Karpas-422 (cell line): Measurements from ENCODE around the gene FMN1. TPM values are rescaled to one million over a fixed set of nuclear protein-coding genes. Genes with fewer than 3 reads are reported as not detected.

ENCODE experiments used
- DNase-seq: peaks from one replicate; pipeline ENCODE4 v3.0.0-alpha.2; 2015
- H2AFZ ChIP-seq: fragments of 200-600 bp; sonication (generic); 2 replicates; pipeline ENCODE4 v1.6.1; 2014; ENCODE audit warnings: antibody characterized with exemption, low read length, mixed read lengths
- H3K27ac ChIP-seq: fragments of 200-600 bp; sonication (generic); 2 replicates; pipeline ENCODE4 v1.5.1; 2014; ENCODE audit warnings: mild to moderate bottlenecking, low read length, moderate library complexity
- H3K27me3 ChIP-seq: fragments of 200-600 bp; sonication (generic); 2 replicates; pipeline ENCODE4 v1.6.1; 2014; ENCODE audit warnings: low read length, mixed read lengths
- H3K36me3 ChIP-seq: fragments of 200-600 bp; sonication (generic); 2 replicates; pipeline ENCODE4 v1.6.1; 2014; ENCODE audit warnings: low read length, mixed read lengths; ENCODE audit not compliant: insufficient read depth
- H3K4me1 ChIP-seq: fragments of 200-600 bp; sonication (generic); 2 replicates; pipeline ENCODE4 v1.6.1; 2014; ENCODE audit warnings: mild to moderate bottlenecking, low read length, mixed read lengths
- H3K4me2 ChIP-seq: fragments of 200-600 bp; sonication (generic); 2 replicates; pipeline ENCODE4 v1.6.1; 2014; ENCODE audit warnings: low read length, low read depth, mild to moderate bottlenecking; ENCODE audit not compliant: poor library complexity, severe bottlenecking
- H3K4me3 ChIP-seq: fragments of 200-600 bp; sonication (generic); 2 replicates; pipeline ENCODE4 v1.5.1; 2014; ENCODE audit warnings: mild to moderate bottlenecking, antibody characterized with exemption, low read length, mixed read lengths
- H3K79me2 ChIP-seq: fragments of 200-600 bp; sonication (generic); 2 replicates; pipeline ENCODE4 v1.6.1; 2014; ENCODE audit warnings: mild to moderate bottlenecking, low read length, mixed read lengths
- H3K9ac ChIP-seq: fragments of 200-600 bp; sonication (generic); 2 replicates; pipeline ENCODE4 v1.6.0; 2014; ENCODE audit warnings: low read length
- H3K9me2 ChIP-seq: fragments of 200-600 bp; sonication (generic), shearing (Covaris generic); replicated peaks from 2 replicates; pipeline ENCODE4 v1.6.0; 2014; ENCODE audit warnings: mild to moderate bottlenecking, low read length, moderate library complexity; ENCODE audit not compliant: insufficient read depth
- H3K9me3 ChIP-seq: fragments of 300-700, 200-600 bp; sonication (generic); 2 replicates; pipeline ENCODE4 v1.6.1; 2014; ENCODE audit warnings: low read length, mixed read lengths
- H4K20me1 ChIP-seq: fragments of 200-600 bp; sonication (generic); 2 replicates; pipeline ENCODE4 v1.6.1; 2014; ENCODE audit warnings: mild to moderate bottlenecking, antibody characterized with exemption, low read length, low read depth; ENCODE audit not compliant: insufficient read depth
- total RNA-seq: library from RNA; depleted of rRNA; stranded (reverse); fragments of >200 nt; shearing (Covaris generic); gene quantifications from 2 replicates; pipeline ENCODE4 v1.2.3, GENCODE V29; 2014; ENCODE audit warnings: low replicate concordance

The FMN1 gene
- total RNA-seq, 1 experiment from 2014 or later = 1.1 TPM

DNA sequence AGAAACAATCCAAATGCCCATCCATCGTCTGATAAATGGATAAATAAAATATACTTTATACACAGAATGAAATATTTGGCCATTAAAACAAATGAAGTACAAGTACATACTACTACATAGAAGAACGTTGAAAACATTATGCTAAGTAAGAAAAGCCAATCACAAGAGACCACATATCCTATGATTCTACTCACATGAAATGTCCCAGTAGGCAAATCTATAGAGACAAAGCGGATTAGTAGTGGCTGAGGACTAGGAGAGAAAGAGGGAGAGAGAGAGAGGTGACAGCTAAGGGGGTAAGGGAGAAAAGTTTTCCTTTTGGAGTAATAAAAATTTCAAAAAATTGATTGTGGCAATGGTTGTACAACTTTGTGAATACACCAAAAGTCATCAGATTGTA, 329.7 kb downstream of the FMN1 start:
- Histone ChIP-seq H3K9me2 (no peaks in the 10 kb centered on the region), H3K9ac (no peak overlapping the region), H3K4me3 (no peak overlapping the region), H3K27ac (no peak overlapping the region), H3K27me3 (no peaks in the 10 kb centered on the region), H4K20me1 (no peaks in the 10 kb centered on the region), H2AFZ (no peak overlapping the region), H3K9me3 (no peaks in the 10 kb centered on the region), H3K36me3 (no peaks in the 10 kb centered on the region), H3K4me2 (no peak overlapping the region), H3K4me1 (no peaks in the 10 kb centered on the region), H3K79me2 (no peaks in the 10 kb centered on the region)
- DNase-seq = no peak

DNA sequence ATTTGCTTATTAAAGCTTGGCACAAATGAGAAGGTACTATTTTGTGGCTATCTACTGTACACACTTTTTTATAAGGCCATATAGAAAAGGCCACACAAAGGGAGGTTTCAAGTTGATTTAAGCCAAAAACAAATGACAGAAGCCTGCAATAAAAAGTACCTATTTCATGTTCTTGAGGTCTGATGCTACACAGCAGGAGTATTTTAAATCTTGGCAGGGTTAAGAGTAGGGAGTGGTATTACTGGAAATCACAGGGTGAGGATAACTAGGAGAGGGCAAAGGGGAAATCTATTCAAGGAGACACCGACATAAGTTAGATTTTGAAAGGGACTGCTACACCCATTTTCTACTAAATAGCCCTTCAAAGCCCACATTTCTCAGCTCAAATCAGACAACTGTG, 330.5 kb downstream of the FMN1 start:
- no peak overlapping the region for H3K4me3 ChIP-seq
- no peak overlapping the region for H2AFZ ChIP-seq
- no peaks in the 10 kb centered on the region for H3K4me1 ChIP-seq
- no peaks in the 10 kb centered on the region for H3K9me2 ChIP-seq
- no peak for DNase-seq
- H3K36me3 ChIP-seq = no peaks in the 10 kb centered on the region
- no peaks in the 10 kb centered on the region for H4K20me1 ChIP-seq
- no peaks in the 10 kb centered on the region for H3K27me3 ChIP-seq
- H3K79me2 ChIP-seq = no peaks in the 10 kb centered on the region
- H3K9ac ChIP-seq = no peak overlapping the region
- no peak overlapping the region for H3K27ac ChIP-seq
- no peaks in the 10 kb centered on the region for H3K9me3 ChIP-seq
- H3K4me2 ChIP-seq = no peak overlapping the region

DNA sequence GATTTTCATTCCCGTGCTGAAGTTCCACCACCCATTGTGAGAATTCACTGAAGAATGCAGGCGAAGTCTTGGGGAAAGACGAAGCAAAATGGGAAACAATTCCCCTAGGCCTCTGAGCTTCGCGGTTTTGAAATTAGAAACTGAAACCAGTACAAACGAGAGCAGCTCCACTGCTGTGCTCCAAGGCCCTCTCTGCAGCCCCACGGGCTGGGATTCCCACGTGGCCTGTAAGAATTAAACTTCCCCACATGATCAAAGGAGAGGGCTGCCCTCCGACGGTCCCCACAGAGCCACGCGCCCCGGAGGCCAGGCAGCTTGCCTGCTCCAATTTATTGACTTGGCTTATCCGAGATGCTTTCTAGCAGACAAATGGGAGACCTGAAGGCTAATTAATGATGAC, 332.8 kb downstream of the FMN1 start:
- H3K4me1 ChIP-seq = no peaks in the 10 kb centered on the region
- no peak overlapping the region for H3K4me2 ChIP-seq
- no peaks in the 10 kb centered on the region for H3K9me2 ChIP-seq
- H3K9ac ChIP-seq = no peak overlapping the region
- no peaks in the 10 kb centered on the region for H3K27me3 ChIP-seq
- no peaks in the 10 kb centered on the region for H3K79me2 ChIP-seq
- no peak overlapping the region for H3K4me3 ChIP-seq
- no peak overlapping the region for H3K27ac ChIP-seq
- no peaks in the 10 kb centered on the region for H4K20me1 ChIP-seq
- no peak for DNase-seq
- H3K9me3 ChIP-seq = no peaks in the 10 kb centered on the region
- H3K36me3 ChIP-seq = no peaks in the 10 kb centered on the region
- H2AFZ ChIP-seq = no peak overlapping the region; the same call in 1 of the 2 replicates

DNA sequence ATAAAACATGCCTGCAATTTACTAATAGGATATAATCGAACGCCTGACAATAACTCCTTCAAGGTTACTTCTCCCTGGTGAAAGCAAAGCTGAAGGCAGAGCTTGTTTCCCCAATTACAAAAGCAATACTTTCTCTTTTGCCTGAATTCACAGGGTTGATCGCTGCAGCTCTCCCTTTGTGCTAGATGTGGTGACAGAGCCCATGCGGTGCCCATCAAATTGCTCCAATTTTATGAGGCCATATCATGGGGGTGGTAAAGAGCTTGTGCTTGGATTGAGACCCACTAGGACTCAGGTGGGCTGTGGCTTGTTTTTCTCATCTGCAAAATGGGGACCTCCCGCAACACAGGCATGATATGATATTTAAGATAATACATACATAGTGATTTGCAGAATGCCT, 333.3 kb downstream of the FMN1 start:
- Histone ChIP-seq H3K27me3 (no peaks in the 10 kb centered on the region), H3K9ac (no peak overlapping the region), H2AFZ (no peak overlapping the region)

DNA sequence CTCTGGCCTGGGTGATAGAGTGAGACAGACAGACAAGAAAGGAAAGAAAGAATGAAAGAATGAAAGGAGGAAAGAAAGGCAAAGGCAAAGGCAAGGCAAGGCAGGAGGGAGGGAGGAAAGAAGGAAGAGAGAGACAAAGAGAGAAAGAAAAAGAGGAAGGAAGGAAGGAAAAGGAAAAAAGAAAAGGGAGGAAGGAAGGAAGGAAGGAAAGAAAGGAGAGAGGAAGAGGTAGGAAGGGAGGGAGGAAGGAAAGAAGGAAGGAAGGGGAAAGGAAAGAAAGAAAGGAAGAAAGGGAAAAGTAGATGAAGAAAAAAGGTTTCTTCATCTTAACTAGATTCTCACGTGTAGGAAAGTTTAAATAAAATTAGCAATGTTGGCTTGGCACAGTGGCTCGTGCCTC, 334.5 kb downstream of the FMN1 start:
- Histone ChIP-seq H3K27me3 (no peaks in the 10 kb centered on the region), H4K20me1 (no peaks in the 10 kb centered on the region), H3K9me2 (no peaks in the 10 kb centered on the region), H3K9me3 (no peaks in the 10 kb centered on the region), H3K27ac (no peak overlapping the region), H3K79me2 (no peaks in the 10 kb centered on the region), H3K36me3 (no peaks in the 10 kb centered on the region), H3K4me2 (no peak overlapping the region), H3K4me3 (no peak overlapping the region), H2AFZ (no peak overlapping the region), H3K4me1 (no peaks in the 10 kb centered on the region), H3K9ac (no peak overlapping the region)
- DNase-seq = no peak

More for the DNA sequence above, 333.3 kb downstream of the FMN1 start:
- H3K36me3 ChIP-seq = no peaks in the 10 kb centered on the region
- H3K9me2 ChIP-seq = no peaks in the 10 kb centered on the region
- no peaks in the 10 kb centered on the region for H3K9me3 ChIP-seq
- H3K79me2 ChIP-seq = no peaks in the 10 kb centered on the region
- no peak overlapping the region for H3K4me2 ChIP-seq
- no peaks in the 10 kb centered on the region for H3K4me1 ChIP-seq
- DNase-seq = no peak
- H4K20me1 ChIP-seq = no peaks in the 10 kb centered on the region
- no peak overlapping the region for H3K27ac ChIP-seq
- no peak overlapping the region for H3K4me3 ChIP-seq

DNA sequence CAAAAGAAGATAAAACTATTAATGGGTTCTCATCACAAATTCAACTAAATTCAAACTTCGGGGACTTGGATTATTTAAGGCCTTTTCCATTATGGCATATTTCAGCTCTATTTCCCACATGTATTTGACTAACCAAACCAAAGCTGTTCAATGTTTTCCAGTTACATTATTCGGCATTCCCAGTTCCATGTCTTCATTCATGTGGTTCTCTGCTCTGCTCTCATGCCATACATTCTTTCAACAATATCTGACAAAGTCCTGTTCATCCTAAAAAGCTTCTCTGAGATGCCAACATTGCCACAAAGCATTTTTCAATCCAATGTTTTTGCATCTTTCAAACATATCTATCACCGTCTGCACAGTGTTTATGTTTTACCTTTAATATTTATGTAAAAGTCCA, 335.3 kb downstream of the FMN1 start:
- no peaks in the 10 kb centered on the region for H3K9me3 ChIP-seq
- no peak overlapping the region for H3K4me2 ChIP-seq
- no peaks in the 10 kb centered on the region for H3K36me3 ChIP-seq
- no peaks in the 10 kb centered on the region for H3K79me2 ChIP-seq
- no peaks in the 10 kb centered on the region for H3K4me1 ChIP-seq
- H3K27me3 ChIP-seq = no peaks in the 10 kb centered on the region
- H3K9me2 ChIP-seq = no peaks in the 10 kb centered on the region
- no peak for DNase-seq
- no peak overlapping the region for H3K9ac ChIP-seq
- H3K27ac ChIP-seq = no peak overlapping the region
- H3K4me3 ChIP-seq = no peak overlapping the region
- H4K20me1 ChIP-seq = no peaks in the 10 kb centered on the region
- no peak overlapping the region for H2AFZ ChIP-seq

DNA sequence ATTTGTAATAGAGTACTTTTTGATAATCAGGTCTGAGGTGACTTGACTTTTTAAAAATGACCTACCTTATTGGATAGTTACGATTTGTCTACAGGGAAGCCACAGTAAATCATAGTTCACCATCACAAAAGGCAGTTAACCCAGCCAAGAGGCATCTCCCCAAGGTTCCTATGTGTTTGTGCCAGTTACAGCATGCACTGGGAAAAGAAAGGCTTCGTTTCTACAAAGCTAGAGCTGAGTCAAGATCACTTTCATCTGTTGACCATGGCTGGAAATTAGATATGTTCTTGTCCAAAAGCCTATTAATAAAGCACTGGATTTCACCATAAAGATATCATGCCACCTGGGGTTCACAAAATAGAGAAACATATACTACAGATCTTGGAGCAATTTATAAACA, 336.8 kb downstream of the FMN1 start:
- Histone ChIP-seq H3K36me3 (no peaks in the 10 kb centered on the region), H3K79me2 (no peaks in the 10 kb centered on the region), H2AFZ (no peak overlapping the region), H3K27ac (no peak overlapping the region), H3K4me1 (no peaks in the 10 kb centered on the region), H3K9me3 (no peaks in the 10 kb centered on the region), H4K20me1 (no peaks in the 10 kb centered on the region), H3K9ac (no peak overlapping the region), H3K9me2 (no peaks in the 10 kb centered on the region), H3K4me3 (no peak overlapping the region), H3K4me2 (no peak overlapping the region), H3K27me3 (no peaks in the 10 kb centered on the region)
- DNase-seq = no peak

DNA sequence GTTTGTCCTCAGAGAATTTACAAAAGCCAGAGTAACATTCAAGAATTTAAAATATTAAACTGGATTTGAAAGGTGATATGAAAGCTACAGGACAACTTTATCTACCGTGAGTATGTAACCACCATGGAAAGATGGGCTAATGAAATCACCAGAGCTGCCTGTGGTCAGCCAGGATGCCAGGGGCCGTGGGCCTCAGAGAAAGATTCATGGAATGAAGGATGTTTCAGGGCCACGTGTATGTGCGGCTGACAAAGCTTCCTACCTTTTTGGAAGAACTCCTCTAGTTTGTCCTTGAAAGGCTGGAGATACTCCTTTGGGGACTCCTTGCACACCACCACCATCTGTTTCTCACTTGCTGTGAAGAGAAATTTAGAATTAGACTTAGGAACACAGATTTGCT, 337.8 kb downstream of the FMN1 start:
- Histone ChIP-seq H3K27ac (no peak overlapping the region), H3K4me3 (no peak overlapping the region), H4K20me1 (no peaks in the 10 kb centered on the region), H3K9ac (no peak overlapping the region), H3K36me3 (no peaks in the 10 kb centered on the region), H3K4me1 (no peaks in the 10 kb centered on the region), H3K9me2 (no peaks in the 10 kb centered on the region), H3K4me2 (no peak overlapping the region), H3K27me3 (no peaks in the 10 kb centered on the region), H3K79me2 (no peaks in the 10 kb centered on the region), H3K9me3 (no peaks in the 10 kb centered on the region), H2AFZ (no peak overlapping the region)
- DNase-seq = no peak

DNA sequence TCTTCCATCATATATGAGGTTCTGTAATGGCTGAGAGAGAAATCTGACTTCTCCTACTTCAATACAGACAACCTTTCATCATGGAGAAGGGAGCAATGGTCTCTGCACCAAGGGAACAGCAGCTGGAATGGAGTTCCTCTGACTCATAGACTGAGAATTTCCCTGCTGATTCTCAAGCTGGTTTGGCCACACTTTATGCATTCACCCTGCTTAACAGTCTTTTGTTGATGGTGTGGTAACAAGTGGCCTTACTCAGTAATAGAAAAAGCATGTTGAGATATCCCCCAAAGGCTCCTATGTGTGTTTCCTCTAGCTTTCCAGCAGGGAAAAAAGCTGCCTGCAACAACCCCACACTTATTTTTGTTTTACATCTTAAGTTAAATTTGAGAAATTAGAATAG, 338.6 kb downstream of the FMN1 start:
- no peaks in the 10 kb centered on the region for H3K79me2 ChIP-seq
- no peaks in the 10 kb centered on the region for H3K9me3 ChIP-seq
- no peaks in the 10 kb centered on the region for H3K27me3 ChIP-seq
- H3K4me3 ChIP-seq = no peak overlapping the region
- no peak overlapping the region for H3K4me2 ChIP-seq
- H3K36me3 ChIP-seq = no peaks in the 10 kb centered on the region
- H3K27ac ChIP-seq = no peak overlapping the region
- DNase-seq = no peak
- H3K9me2 ChIP-seq = no peaks in the 10 kb centered on the region
- H4K20me1 ChIP-seq = no peaks in the 10 kb centered on the region
- H3K9ac ChIP-seq = no peak overlapping the region
- H3K4me1 ChIP-seq = no peaks in the 10 kb centered on the region
- H2AFZ ChIP-seq = no peak overlapping the region
